Measurements from ENCODE around the gene CXADR.

Gene CXADR

GRCh38 chr21:17538576-17538975 lies 25.7 kb downstream of the CXADR start:
- ChIA-PET POLR2A (no interaction called here), CTCF (no interaction called here)
- no peak for TF ChIP-seq SP1 (IDR thresholded peaks at IDR 0.05)
- TF ChIP-seq FOXA1 (IDR thresholded peaks at IDR 0.05): no peak
- TF ChIP-seq TARDBP (IDR thresholded peaks at IDR 0.05): no peak
- TF ChIP-seq FOXM1 (IDR thresholded peaks at IDR 0.05; ENCODE audit: borderline replicate concordance): no peak
- no peak for TF ChIP-seq HDGF (IDR thresholded peaks at IDR 0.05; ENCODE audit: borderline replicate concordance)
- no peak for TF ChIP-seq L3MBTL2 (conservative IDR thresholded peaks at IDR 0.05)
- no peak for TF ChIP-seq LEF1 (IDR thresholded peaks at IDR 0.05; ENCODE audit: borderline replicate concordance)
- no peak for DNase-seq (ENCODE audit: extremely low spot score)

- no peak for DNase-seq (ENCODE audit: extremely low spot score)
- ChIA-PET CTCF (no interaction called here), POLR2A (no interaction called here)
- no peak for TF ChIP-seq FOXM1 (IDR thresholded peaks at IDR 0.05; ENCODE audit: borderline replicate concordance)
- TF ChIP-seq ZNF384 (IDR thresholded peaks at IDR 0.05): no peak
- no peak for TF ChIP-seq CTBP1 (IDR thresholded peaks at IDR 0.05; ENCODE audit: borderline replicate concordance)
- TF ChIP-seq TARDBP (IDR thresholded peaks at IDR 0.05): no peak
- TF ChIP-seq PKNOX1 (IDR thresholded peaks at IDR 0.05): no peak
- TF ChIP-seq FOXA1 (IDR thresholded peaks at IDR 0.05): no peak
- no peak for TF ChIP-seq LEF1 (IDR thresholded peaks at IDR 0.05; ENCODE audit: borderline replicate concordance)
- TF ChIP-seq L3MBTL2 (conservative IDR thresholded peaks at IDR 0.05): no peak
- no peak for TF ChIP-seq FOXK2 (IDR thresholded peaks at IDR 0.05)
- no peak for TF ChIP-seq ELF4 (IDR thresholded peaks at IDR 0.05)
- no peak for TF ChIP-seq HDGF (IDR thresholded peaks at IDR 0.05; ENCODE audit: borderline replicate concordance)
- no peak for TF ChIP-seq BHLHE40 (IDR thresholded peaks at IDR 0.05; ENCODE audit: borderline replicate concordance)
- TF ChIP-seq SUZ12 (IDR thresholded peaks at IDR 0.05): no peak
- no peak for TF ChIP-seq ARNT (IDR thresholded peaks at IDR 0.05)
- TF ChIP-seq SP1 (IDR thresholded peaks at IDR 0.05): no peak
Measured at GRCh38 chr21:17539323-17539722, 26.5 kb downstream of the CXADR start.

GRCh38 chr21:17539743-17540341 lies 27.0 kb downstream of the CXADR start:
- ChIA-PET CTCF (no interaction called here), POLR2A (no interaction called here)
- no peak for DNase-seq (ENCODE audit: extremely low spot score)
- no peak for TF ChIP-seq FOXK2 (IDR thresholded peaks at IDR 0.05)
- no peak for TF ChIP-seq PKNOX1 (IDR thresholded peaks at IDR 0.05)
- TF ChIP-seq L3MBTL2 (conservative IDR thresholded peaks at IDR 0.05): no peak
- TF ChIP-seq ELF4 (IDR thresholded peaks at IDR 0.05): no peak

GRCh38 chr21:17540530-17540929 lies 27.7 kb downstream of the CXADR start:
- TF ChIP-seq NFRKB (IDR thresholded peaks at IDR 0.05): no peak
- no peak for TF ChIP-seq LEF1 (IDR thresholded peaks at IDR 0.05; ENCODE audit: borderline replicate concordance)
- TF ChIP-seq TARDBP (IDR thresholded peaks at IDR 0.05): no peak
- no peak for TF ChIP-seq FOXA1 (IDR thresholded peaks at IDR 0.05)
- no peak for TF ChIP-seq CTBP1 (IDR thresholded peaks at IDR 0.05; ENCODE audit: borderline replicate concordance)
- no peak for TF ChIP-seq ZNF384 (IDR thresholded peaks at IDR 0.05)
- no peak for TF ChIP-seq PKNOX1 (IDR thresholded peaks at IDR 0.05)
- no peak for TF ChIP-seq ARNT (IDR thresholded peaks at IDR 0.05)
- TF ChIP-seq SUZ12 (IDR thresholded peaks at IDR 0.05): no peak
- TF ChIP-seq L3MBTL2 (conservative IDR thresholded peaks at IDR 0.05): no peak
- no peak for TF ChIP-seq FOXM1 (IDR thresholded peaks at IDR 0.05; ENCODE audit: borderline replicate concordance)
- no peak for TF ChIP-seq SP1 (IDR thresholded peaks at IDR 0.05)
- TF ChIP-seq HDGF (IDR thresholded peaks at IDR 0.05; ENCODE audit: borderline replicate concordance): no peak
- no peak for TF ChIP-seq FOXK2 (IDR thresholded peaks at IDR 0.05)
- TF ChIP-seq BHLHE40 (IDR thresholded peaks at IDR 0.05; ENCODE audit: borderline replicate concordance): no peak
- no peak for DNase-seq (ENCODE audit: extremely low spot score)
- ChIA-PET POLR2A (no interaction called here), CTCF (no interaction called here)

GRCh38 chr21:17542371-17543011 lies 29.6 kb downstream of the CXADR start:
- DNase-seq (ENCODE audit: extremely low spot score): no peak
- CTCF ChIA-PET: interaction anchor here (0.6 to 0.8 kb wide), 3 partner anchors 12 to 88 kb away, joined by 3 to 5 read pairs (median 3); no protein-coding TSS in a partner anchor
- TF ChIP-seq PKNOX1 (IDR thresholded peaks at IDR 0.05): peak; percentile 50
- TF ChIP-seq TARDBP (IDR thresholded peaks at IDR 0.05): no peak
- POLR2A ChIA-PET: interaction anchor here (1.3 kb wide), 1 partner anchor 12 kb away, joined by 3 read pairs; no protein-coding TSS in a partner anchor

GRCh38 chr21:17545007-17545406 lies 32.2 kb downstream of the CXADR start:
- no peak for DNase-seq (ENCODE audit: extremely low spot score)
- ChIA-PET CTCF (interaction anchor here (0.7 kb wide), 1 partner anchor 159 kb away, joined by 6 read pairs; no protein-coding TSS in a partner anchor), POLR2A (no interaction called here)
- TF ChIP-seq ARNT (IDR thresholded peaks at IDR 0.05): no peak
- no peak for TF ChIP-seq PKNOX1 (IDR thresholded peaks at IDR 0.05)
- no peak for TF ChIP-seq SUZ12 (IDR thresholded peaks at IDR 0.05)
- no peak for TF ChIP-seq ELF4 (IDR thresholded peaks at IDR 0.05)
- TF ChIP-seq LEF1 (IDR thresholded peaks at IDR 0.05; ENCODE audit: borderline replicate concordance): no peak
- TF ChIP-seq ZNF384 (IDR thresholded peaks at IDR 0.05): no peak
- TF ChIP-seq BHLHE40 (IDR thresholded peaks at IDR 0.05; ENCODE audit: borderline replicate concordance): no peak
- TF ChIP-seq FOXM1 (IDR thresholded peaks at IDR 0.05; ENCODE audit: borderline replicate concordance): no peak
- TF ChIP-seq L3MBTL2 (conservative IDR thresholded peaks at IDR 0.05): no peak
- TF ChIP-seq CTBP1 (IDR thresholded peaks at IDR 0.05; ENCODE audit: borderline replicate concordance): no peak
- TF ChIP-seq SP1 (IDR thresholded peaks at IDR 0.05): no peak
- no peak for TF ChIP-seq NFRKB (IDR thresholded peaks at IDR 0.05)
- no peak for TF ChIP-seq FOXA1 (IDR thresholded peaks at IDR 0.05)
- no peak for TF ChIP-seq FOXK2 (IDR thresholded peaks at IDR 0.05)
- TF ChIP-seq HDGF (IDR thresholded peaks at IDR 0.05; ENCODE audit: borderline replicate concordance): no peak
- TF ChIP-seq TARDBP (IDR thresholded peaks at IDR 0.05): no peak

Data from HEK293T (cell line).